LNCaP clone FGC (cell line): Measurements from ENCODE around the gene STK32C.

Experiments used
- DNase-seq: peaks from one replicate; pipeline ENCODE4 v3.0.0-alpha.2; 2011; ENCODE audit warnings: low read depth
- H3K4me3 ChIP-seq: 2 replicates; pipeline ENCODE4 v1.5.1; 2011; ENCODE audit warnings: mild to moderate bottlenecking, low read depth, low read length, control low read depth
- TF ChIP-seq, protein P1 (sequence below): IDR thresholded peaks from 2 replicates; pipeline ENCODE4 v1.5.1; 2012; ENCODE audit warnings: mild to moderate bottlenecking; ENCODE audit not compliant: control insufficient read depth, insufficient read depth; ENCODE audit errors: extremely low read depth

Gene STK32C

GRCh38 chr10:132168571-132169030 is 139.1 kb downstream of the STK32C start:
- TF ChIP-seq, protein P1, sequence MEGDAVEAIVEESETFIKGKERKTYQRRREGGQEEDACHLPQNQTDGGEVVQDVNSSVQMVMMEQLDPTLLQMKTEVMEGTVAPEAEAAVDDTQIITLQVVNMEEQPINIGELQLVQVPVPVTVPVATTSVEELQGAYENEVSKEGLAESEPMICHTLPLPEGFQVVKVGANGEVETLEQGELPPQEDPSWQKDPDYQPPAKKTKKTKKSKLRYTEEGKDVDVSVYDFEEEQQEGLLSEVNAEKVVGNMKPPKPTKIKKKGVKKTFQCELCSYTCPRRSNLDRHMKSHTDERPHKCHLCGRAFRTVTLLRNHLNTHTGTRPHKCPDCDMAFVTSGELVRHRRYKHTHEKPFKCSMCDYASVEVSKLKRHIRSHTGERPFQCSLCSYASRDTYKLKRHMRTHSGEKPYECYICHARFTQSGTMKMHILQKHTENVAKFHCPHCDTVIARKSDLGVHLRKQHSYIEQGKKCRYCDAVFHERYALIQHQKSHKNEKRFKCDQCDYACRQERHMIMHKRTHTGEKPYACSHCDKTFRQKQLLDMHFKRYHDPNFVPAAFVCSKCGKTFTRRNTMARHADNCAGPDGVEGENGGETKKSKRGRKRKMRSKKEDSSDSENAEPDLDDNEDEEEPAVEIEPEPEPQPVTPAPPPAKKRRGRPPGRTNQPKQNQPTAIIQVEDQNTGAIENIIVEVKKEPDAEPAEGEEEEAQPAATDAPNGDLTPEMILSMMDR: no peak
- DNase-seq: no peak
- no peak overlapping the region for H3K4me3 ChIP-seq

GRCh38 chr10:132167976-132168375 is 139.8 kb downstream of the STK32C start:
- no peak for DNase-seq
- TF ChIP-seq, protein P1: no peak
- H3K4me3 ChIP-seq: no peak overlapping the region

DNA sequence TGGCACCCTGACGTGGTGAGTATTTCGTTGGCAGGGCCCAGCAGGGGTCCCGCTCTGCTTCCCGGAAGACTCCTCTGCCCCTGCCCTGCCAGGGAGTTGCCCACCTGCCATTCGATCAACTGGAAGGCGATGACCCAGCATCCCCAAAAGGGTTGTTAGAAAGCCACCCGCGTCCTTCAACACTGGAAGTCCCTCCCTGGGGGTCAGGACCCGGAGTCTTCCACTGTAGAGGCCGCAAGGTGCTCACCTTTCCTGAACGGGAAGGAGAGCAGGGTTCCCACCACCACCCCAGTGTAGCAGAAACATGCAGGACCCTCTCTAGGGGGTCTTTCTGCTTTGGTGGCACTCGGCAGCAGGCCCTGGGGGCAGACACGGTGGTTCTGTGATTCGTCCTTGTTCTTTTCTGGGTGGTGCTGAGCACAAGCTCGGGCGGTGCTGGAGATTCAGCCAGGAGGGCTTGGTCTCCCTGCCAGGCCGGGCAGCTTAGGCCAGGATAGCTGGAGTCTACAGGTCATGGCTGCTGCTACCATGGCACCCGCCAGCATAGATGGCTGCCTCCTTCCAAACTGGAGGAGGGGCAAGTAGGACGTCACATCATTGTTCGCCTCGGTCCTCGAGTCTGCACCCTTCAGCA is 140.6 kb downstream of the STK32C start:
- TF ChIP-seq, protein P1: no peak
- no peak for DNase-seq
- H3K4me3 ChIP-seq: no peak overlapping the region

- no peak for DNase-seq
- no peak overlapping the region for H3K4me3 ChIP-seq
- TF ChIP-seq, protein P1: no peak
Observed at GRCh38 chr10:132166216-132166950, 141.4 kb downstream of the STK32C start.

DNA sequence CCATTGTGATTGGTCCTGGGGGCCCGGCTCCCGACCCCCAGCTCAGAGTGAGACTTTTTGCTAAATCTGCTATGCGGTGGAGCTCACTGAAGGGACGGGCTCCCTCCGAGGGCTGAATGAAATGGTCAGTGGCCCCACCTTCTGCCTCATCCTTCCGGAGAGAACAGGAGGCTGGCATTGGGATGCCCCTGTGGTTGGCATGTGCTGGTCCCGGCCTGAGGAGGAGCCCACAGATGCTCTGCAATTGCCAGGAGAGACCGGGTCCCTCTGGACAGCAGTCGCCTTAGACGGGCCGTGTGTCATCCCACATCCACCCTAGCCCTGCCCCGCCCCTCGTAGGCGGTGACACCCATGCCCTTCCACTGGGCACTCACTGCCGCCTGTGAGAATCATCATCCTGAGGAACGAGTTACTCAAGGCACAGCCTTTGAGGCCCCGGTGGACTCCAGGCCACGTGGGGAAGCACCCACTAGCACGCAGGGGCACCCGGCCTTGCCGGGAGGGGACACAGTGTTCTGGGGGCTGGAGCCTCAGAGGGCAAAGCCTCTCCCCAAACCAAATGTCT is 142.3 kb downstream of the STK32C start:
- TF ChIP-seq, protein P1: no peak
- no peak overlapping the region for H3K4me3 ChIP-seq
- DNase-seq: no peak

GRCh38 chr10:132164761-132165278 is 142.9 kb downstream of the STK32C start:
- TF ChIP-seq, protein P1: no peak
- DNase-seq: no peak
- no peak overlapping the region for H3K4me3 ChIP-seq
